SK-N-MC (cell line): ENCODE results near the gene DGKI.

ENCODE experiments used
- EZH2 ChIP-seq: fragments of 200-600 bp; sonication (generic); IDR thresholded peaks from one replicate; pipeline ENCODE4 v1.6.1; 2017; ENCODE audit warnings: antibody characterized with exemption
- POLR2AphosphoS5 ChIP-seq: IDR thresholded peaks from 2 replicates; pipeline ENCODE4 v1.6.1; 2012; ENCODE audit warnings: mild to moderate bottlenecking, low read depth, low read length, borderline replicate concordance

DNA sequence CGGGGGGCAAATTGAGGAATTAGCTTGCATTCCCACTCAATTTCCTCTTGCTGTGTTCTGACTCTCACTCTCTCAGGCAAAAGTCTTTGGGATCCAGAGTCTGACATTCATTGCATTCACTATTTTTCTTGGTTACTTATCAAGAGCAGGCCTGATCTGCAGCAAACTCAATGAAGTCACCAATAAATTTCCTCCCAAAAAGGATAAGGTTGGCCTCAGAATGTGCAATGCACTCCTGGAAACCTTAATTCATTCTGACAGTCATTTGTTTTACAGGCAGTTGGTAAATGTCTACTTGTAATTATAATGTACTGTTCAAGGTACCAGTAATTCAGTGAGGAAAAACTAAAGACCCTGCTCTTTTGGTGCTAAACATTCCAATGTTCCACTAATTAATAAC lies 6.3 kb upstream of the DGKI start:
- TF ChIP-seq POLR2AphosphoS5 (no peak), EZH2 (no peak)
